Transverse colon (tissue), 4 donors: ENCODE data around the gene FRMPD4. TPM values are rescaled to one million over a fixed set of nuclear protein-coding genes. Genes with fewer than 3 reads are reported as not detected.

Experiments used
- DNase-seq: peaks from one replicate; pipeline ENCODE4 v3.0.0-alpha.2; 2019
- H3K27ac ChIP-seq, 4 donors: fragments of 200-600 bp; sonication (generic); 2 replicates each; pipeline ENCODE4 v1.5.1; 2016 to 2018; ENCODE audit warnings: inconsistent platforms in 4 of 4
- H3K27me3 ChIP-seq: fragments of 200-600 bp; sonication (generic); 2 replicates; pipeline ENCODE4 v1.5.1; 2017; ENCODE audit warnings: inconsistent platforms
- H3K36me3 ChIP-seq, 4 donors: fragments of 200-600 bp; sonication (generic); 2 replicates each; pipeline ENCODE4 v1.5.1; 2017 to 2019; ENCODE audit warnings: inconsistent platforms in 4 of 4
- H3K4me1 ChIP-seq, 4 donors: fragments of 200-600 bp; sonication (generic); 2 replicates each; pipeline ENCODE4 v1.5.1; 2017 to 2020; ENCODE audit warnings: inconsistent platforms in 4 of 4
- H3K4me3 ChIP-seq, 4 donors: fragments of 200-600 bp; sonication (generic); 1 replicate in 1 of 4; 2 replicates in 3 of 4; pipeline versions ENCODE4 v1.5.1 to v1.6.1; 2017 to 2019; ENCODE audit warnings: inconsistent platforms in 4 of 4
- H3K9me3 ChIP-seq, 2 donors: fragments of 200-600 bp; sonication (generic); 2 replicates each; pipeline ENCODE4 v1.5.1; 2017 to 2019; ENCODE audit warnings: inconsistent platforms in 2 of 2
- CTCF ChIP-seq, 5 experiments: fragments of 200-600 bp in 3 of 5; fragments of 450-650 bp in 2 of 5; sonication (generic) in 3 of 5; IDR thresholded peaks; 1 replicate in 2 of 5; 2 replicates in 3 of 5; pipeline ENCODE4 v1.5.1; 2016 to 2017; ENCODE audit warnings: antibody characterized with exemption in 5 of 5, inconsistent platforms in 3 of 5, mild to moderate bottlenecking in 2 of 5, moderate library complexity in 1 of 5
- EP300 ChIP-seq: sonication (generic); formaldehyde crosslinking; IDR thresholded peaks from one replicate; pipeline ENCODE4 v1.6.1; 2017; ENCODE audit warnings: antibody characterized with exemption, low read depth
- POLR2A ChIP-seq: fragments of 450-650 bp; IDR thresholded peaks from one replicate; pipeline ENCODE4 v1.6.1; 2016; ENCODE audit warnings: antibody characterized with exemption, mild to moderate bottlenecking, moderate library complexity
- POLR2AphosphoS5 ChIP-seq, 3 donors: sonication (generic); formaldehyde crosslinking; IDR thresholded peaks; one replicate each; pipeline ENCODE4 v1.6.1; 2016; ENCODE audit warnings: antibody characterized with exemption in 3 of 3
- WGBS, 2 donors: methylation state at CpG; one replicate each; pipeline ENCODE4 v1.1.5; 2018; ENCODE audit warnings: low coverage in 1 of 2; 5-methylcytosine and 5-hydroxymethylcytosine counted together
- in situ Hi-C, 4 donors: fragments of 200-750 bp; cut with MboI; loops; one replicate each; pipeline versions ENCODE4 v1.15.0 to v1.15.1; 2017; ENCODE audit warnings: low sequenced_read_pairs in 3 of 4, low pct_ligation_motif_present in 1 of 4, low pct_unique_long_range_greater_than_20kb in 1 of 4
- intact Hi-C: fragments of 100-400 bp; cut with DNase I; formaldehyde crosslinking; loops from one replicate; pipeline ENCODE4 v1.15.1; 2023; ENCODE audit warnings: low total_unique reads
- total RNA-seq, 4 donors: library from RNA; depleted of rRNA; stranded (reverse); fragments of >200 nt; gene quantifications; one replicate each; pipeline ENCODE4 v1.1.0, GENCODE V29; 2016

The FRMPD4 gene
- total RNA-seq, 4 donors from 2014 or later = 0.79 to 1.5 (median 0.82) TPM; not detected in 1

GRCh38 chrX:12467321-12467720, 329.0 kb downstream of the FRMPD4 start:
- Histone ChIP-seq H3K4me1 (no peaks in the 10 kb centered on the region), H3K9me3 (no peaks in the 10 kb centered on the region), H3K27ac (no peak overlapping the region), H3K4me3 (no peak overlapping the region), H3K36me3 (no peaks in the 10 kb centered on the region), H3K27me3 (no peaks in the 10 kb centered on the region)
- 57% methylated on average over 1 of the region's 1 CpG; no CpG with 5 or more reads in 1 of the 2 donors for WGBS, 2 donors
- no peak for DNase-seq
- TF ChIP-seq CTCF (IDR thresholded peaks at IDR 0.05) = no peak
- no peak for TF ChIP-seq EP300
- no peak for TF ChIP-seq POLR2A
- TF ChIP-seq POLR2AphosphoS5 (IDR thresholded peaks at IDR 0.05) = no peak
- in situ Hi-C loops = no loop called here
- intact Hi-C loops = no loop called here

- no peak for DNase-seq
- in situ Hi-C loops = no loop called here
- H3K27me3 ChIP-seq = no peaks in the 10 kb centered on the region
- TF ChIP-seq EP300 = no peak
- no peak for TF ChIP-seq CTCF (IDR thresholded peaks at IDR 0.05)
- TF ChIP-seq POLR2A = no peak
- no peak for TF ChIP-seq POLR2AphosphoS5 (IDR thresholded peaks at IDR 0.05)
- H3K9me3 ChIP-seq = no peaks in the 10 kb centered on the region
- no peak overlapping the region for H3K27ac ChIP-seq
- no peaks in the 10 kb centered on the region for H3K4me1 ChIP-seq
- intact Hi-C loops = no loop called here
- no peak overlapping the region for H3K4me3 ChIP-seq
- no peaks in the 10 kb centered on the region for H3K36me3 ChIP-seq
- 89% methylated on average over 9 of the region's 9 CpGs; no CpG with 5 or more reads in 1 of the 2 donors for WGBS, 2 donors
These were observed 331.0 kb downstream of the FRMPD4 start for GRCh38 chrX:12469296-12469695.

GRCh38 chrX:12471061-12471460, 332.8 kb downstream of the FRMPD4 start:
- in situ Hi-C loops = no loop called here
- Histone ChIP-seq H3K36me3 (no peaks in the 10 kb centered on the region), H3K4me1 (no peaks in the 10 kb centered on the region), H3K4me3 (no peak overlapping the region), H3K27me3 (no peaks in the 10 kb centered on the region), H3K27ac (no peak overlapping the region), H3K9me3 (no peaks in the 10 kb centered on the region)
- no peak for DNase-seq
- WGBS, 2 donors = 0 to 60% methylated on average over 1 to 2 of the region's 2 CpGs
- TF ChIP-seq CTCF (IDR thresholded peaks at IDR 0.05) = no peak
- intact Hi-C loops = no loop called here

GRCh38 chrX:12480956-12481355, 342.7 kb downstream of the FRMPD4 start:
- intact Hi-C loops = no loop called here
- in situ Hi-C loops = no loop called here

More at GRCh38 chrX:12480956-12481355, 342.7 kb downstream of the FRMPD4 start:
- Histone ChIP-seq H3K4me3 (no peak overlapping the region), H3K27ac (no peak overlapping the region), H3K4me1 (no peaks in the 10 kb centered on the region), H3K36me3 (no peaks in the 10 kb centered on the region), H3K9me3 (no peaks in the 10 kb centered on the region), H3K27me3 (no peaks in the 10 kb centered on the region)
- DNase-seq = no peak
- WGBS, 2 donors = 70 to 80% methylated on average over 2 to 3 of the region's 3 CpGs
- TF ChIP-seq EP300 (no peak), POLR2A (no peak), POLR2AphosphoS5 (IDR thresholded peaks at IDR 0.05) (no peak), CTCF (IDR thresholded peaks at IDR 0.05) (no peak)
